Nephron progenitor cell (in vitro differentiated cells): ENCODE measurements around the gene RAPGEF5.
"Not testable (repeated sequence)": the region's sequence is repeated elsewhere in the genome, so short reads cannot be mapped to it uniquely, and the experiment has no call there.

Experiments used
- DNase-seq: peaks from one replicate; pipeline ENCODE4 v3.0.0; 2021
- H3K27ac Mint-ChIP-seq: 2 replicates; pipeline ENCODE4 v1.8.0; 2021; ENCODE audit warnings: mild to moderate bottlenecking, moderate library complexity, mixed read lengths
- H3K27me3 Mint-ChIP-seq: 2 replicates; pipeline ENCODE4 v1.8.0; 2021; ENCODE audit warnings: mild to moderate bottlenecking, low read depth, mixed read lengths; ENCODE audit not compliant: poor library complexity
- H3K36me3 Mint-ChIP-seq: 2 replicates; pipeline ENCODE4 v1.8.0; 2021; ENCODE audit warnings: low read depth, mixed read lengths
- H3K4me1 Mint-ChIP-seq: 2 replicates; pipeline ENCODE4 v1.8.0; 2021; ENCODE audit warnings: mixed read lengths
- H3K4me3 Mint-ChIP-seq: 2 replicates; pipeline ENCODE4 v1.8.0; 2021; ENCODE audit warnings: mild to moderate bottlenecking, moderate library complexity, mixed read lengths
- H3K9me3 Mint-ChIP-seq: 2 replicates; pipeline ENCODE4 v1.8.0; 2021; ENCODE audit warnings: mild to moderate bottlenecking, moderate library complexity, mixed read lengths
- TF ChIP-seq, protein P1 (sequence below): fragments of 200-600 bp; sonication (generic); IDR thresholded peaks from 2 replicates; pipeline ENCODE4 v1.5.0; 2021; ENCODE audit warnings: antibody characterized with exemption

Gene RAPGEF5

GRCh38 chr7:22082886-22083703 lies 273.9 kb downstream of the RAPGEF5 start:
- TF ChIP-seq, protein P1, sequence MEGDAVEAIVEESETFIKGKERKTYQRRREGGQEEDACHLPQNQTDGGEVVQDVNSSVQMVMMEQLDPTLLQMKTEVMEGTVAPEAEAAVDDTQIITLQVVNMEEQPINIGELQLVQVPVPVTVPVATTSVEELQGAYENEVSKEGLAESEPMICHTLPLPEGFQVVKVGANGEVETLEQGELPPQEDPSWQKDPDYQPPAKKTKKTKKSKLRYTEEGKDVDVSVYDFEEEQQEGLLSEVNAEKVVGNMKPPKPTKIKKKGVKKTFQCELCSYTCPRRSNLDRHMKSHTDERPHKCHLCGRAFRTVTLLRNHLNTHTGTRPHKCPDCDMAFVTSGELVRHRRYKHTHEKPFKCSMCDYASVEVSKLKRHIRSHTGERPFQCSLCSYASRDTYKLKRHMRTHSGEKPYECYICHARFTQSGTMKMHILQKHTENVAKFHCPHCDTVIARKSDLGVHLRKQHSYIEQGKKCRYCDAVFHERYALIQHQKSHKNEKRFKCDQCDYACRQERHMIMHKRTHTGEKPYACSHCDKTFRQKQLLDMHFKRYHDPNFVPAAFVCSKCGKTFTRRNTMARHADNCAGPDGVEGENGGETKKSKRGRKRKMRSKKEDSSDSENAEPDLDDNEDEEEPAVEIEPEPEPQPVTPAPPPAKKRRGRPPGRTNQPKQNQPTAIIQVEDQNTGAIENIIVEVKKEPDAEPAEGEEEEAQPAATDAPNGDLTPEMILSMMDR, result peak; percentile 97
- H3K4me3 Mint-ChIP-seq, result peak overlapping the region; percentile 93
- H3K9me3 Mint-ChIP-seq, result peaks cover 22% of the 10 kb centered on the region
- H3K4me1 Mint-ChIP-seq, result peaks cover 20% of the 10 kb centered on the region
- H3K36me3 Mint-ChIP-seq, result peaks cover 5% of the 10 kb centered on the region
- peak overlapping the region; percentile 45 for H3K27ac Mint-ChIP-seq
- H3K27me3 Mint-ChIP-seq, result peaks cover 21% of the 10 kb centered on the region
- peak; percentile 98 for DNase-seq

GRCh38 chr7:22082553-22082885 lies 274.4 kb downstream of the RAPGEF5 start:
- DNase-seq, result no peak
- Mint-ChIP-seq H3K9me3 (peaks cover 22% of the 10 kb centered on the region), H3K27me3 (peaks cover 21% of the 10 kb centered on the region), H3K4me3 (peak overlapping the region; percentile 93), H3K4me1 (peaks cover 23% of the 10 kb centered on the region), H3K36me3 (peaks cover 5% of the 10 kb centered on the region), H3K27ac (no peak overlapping the region)
- TF ChIP-seq, protein P1, result no peak

- Mint-ChIP-seq H3K4me1 (peaks cover 28% of the 10 kb centered on the region), H3K9me3 (peaks cover 10% of the 10 kb centered on the region), H3K27me3 (peaks cover 21% of the 10 kb centered on the region)
- DNase-seq, H3K36me3 Mint-ChIP-seq, H3K4me3 Mint-ChIP-seq, H3K27ac Mint-ChIP-seq: not testable (repeated sequence)
Measured at GRCh38 chr7:22080219-22080618, 276.7 kb downstream of the RAPGEF5 start.

GRCh38 chr7:22078872-22079271 lies 278.1 kb downstream of the RAPGEF5 start:
- not testable (repeated sequence) for H3K9me3 Mint-ChIP-seq, H3K36me3 Mint-ChIP-seq, DNase-seq, H3K4me3 Mint-ChIP-seq, H3K27ac Mint-ChIP-seq
- Mint-ChIP-seq H3K27me3 (peaks cover 16% of the 10 kb centered on the region), H3K4me1 (peaks cover 33% of the 10 kb centered on the region)

DNA sequence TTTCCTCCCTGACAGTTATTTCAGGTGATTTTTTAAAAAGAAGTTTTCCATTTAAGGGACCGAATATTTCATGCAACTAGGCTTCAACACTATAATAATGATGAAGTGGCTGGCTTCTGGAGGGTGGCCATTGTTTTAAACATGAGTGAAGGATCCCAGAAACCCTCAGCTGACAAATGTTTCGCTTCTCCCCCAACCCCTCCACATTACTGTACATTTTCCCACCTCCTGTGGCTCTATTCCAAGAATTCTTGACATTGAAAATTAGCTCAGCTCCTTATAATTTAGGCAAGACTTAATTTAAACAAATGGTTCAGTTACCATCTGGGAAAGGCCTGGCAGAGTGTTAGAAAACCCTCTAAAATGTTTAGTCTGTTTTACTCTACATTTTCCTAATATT lies 281.4 kb downstream of the RAPGEF5 start:
- Mint-ChIP-seq H3K27ac (no peak overlapping the region), H3K4me3 (no peak overlapping the region), H3K27me3 (no peaks in the 10 kb centered on the region), H3K36me3 (no peaks in the 10 kb centered on the region), H3K4me1 (peaks cover 18% of the 10 kb centered on the region), H3K9me3 (peaks cover 4% of the 10 kb centered on the region)
- TF ChIP-seq, protein P1, result no peak
- no peak for DNase-seq

- DNase-seq, result no peak
Measured at GRCh38 chr7:22074897-22075296, 282.1 kb downstream of the RAPGEF5 start.

More at GRCh38 chr7:22074897-22075296, 282.1 kb downstream of the RAPGEF5 start:
- Mint-ChIP-seq H3K4me3 (no peak overlapping the region), H3K4me1 (peaks cover 18% of the 10 kb centered on the region), H3K27ac (no peak overlapping the region), H3K27me3 (no peaks in the 10 kb centered on the region), H3K36me3 (no peaks in the 10 kb centered on the region), H3K9me3 (peaks cover 4% of the 10 kb centered on the region)
- TF ChIP-seq, protein P1, result no peak
